GM18526 (cell line): ENCODE results near the gene NCAPH2.

ENCODE experiments used
- POLR2A ChIP-seq: IDR thresholded peaks from 3 replicates; pipeline ENCODE4 v1.6.1; 2011; ENCODE audit not compliant: insufficient read length; ENCODE audit errors: extremely low read depth

Gene NCAPH2

DNA sequence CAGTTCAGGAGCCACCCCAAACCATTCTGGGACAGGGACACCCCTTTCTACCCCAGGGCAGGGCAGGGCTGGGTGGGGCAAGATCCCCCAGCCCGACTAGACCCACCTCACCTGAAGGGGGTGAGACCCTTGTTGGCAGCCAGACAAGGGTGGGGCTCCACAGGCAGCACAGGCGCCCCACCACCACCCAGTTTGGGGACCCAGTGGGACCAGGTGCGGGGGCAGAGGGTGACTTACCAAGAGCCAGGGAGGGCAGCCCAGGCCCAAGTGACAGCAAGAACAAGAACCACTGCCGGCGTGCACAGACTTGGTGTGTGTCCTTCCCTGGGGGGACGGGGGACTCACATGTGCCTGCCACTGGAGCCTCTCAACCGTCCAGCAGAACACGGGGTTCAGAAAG lies 24.5 kb upstream of the NCAPH2 start:
- no peak for TF ChIP-seq POLR2A

DNA sequence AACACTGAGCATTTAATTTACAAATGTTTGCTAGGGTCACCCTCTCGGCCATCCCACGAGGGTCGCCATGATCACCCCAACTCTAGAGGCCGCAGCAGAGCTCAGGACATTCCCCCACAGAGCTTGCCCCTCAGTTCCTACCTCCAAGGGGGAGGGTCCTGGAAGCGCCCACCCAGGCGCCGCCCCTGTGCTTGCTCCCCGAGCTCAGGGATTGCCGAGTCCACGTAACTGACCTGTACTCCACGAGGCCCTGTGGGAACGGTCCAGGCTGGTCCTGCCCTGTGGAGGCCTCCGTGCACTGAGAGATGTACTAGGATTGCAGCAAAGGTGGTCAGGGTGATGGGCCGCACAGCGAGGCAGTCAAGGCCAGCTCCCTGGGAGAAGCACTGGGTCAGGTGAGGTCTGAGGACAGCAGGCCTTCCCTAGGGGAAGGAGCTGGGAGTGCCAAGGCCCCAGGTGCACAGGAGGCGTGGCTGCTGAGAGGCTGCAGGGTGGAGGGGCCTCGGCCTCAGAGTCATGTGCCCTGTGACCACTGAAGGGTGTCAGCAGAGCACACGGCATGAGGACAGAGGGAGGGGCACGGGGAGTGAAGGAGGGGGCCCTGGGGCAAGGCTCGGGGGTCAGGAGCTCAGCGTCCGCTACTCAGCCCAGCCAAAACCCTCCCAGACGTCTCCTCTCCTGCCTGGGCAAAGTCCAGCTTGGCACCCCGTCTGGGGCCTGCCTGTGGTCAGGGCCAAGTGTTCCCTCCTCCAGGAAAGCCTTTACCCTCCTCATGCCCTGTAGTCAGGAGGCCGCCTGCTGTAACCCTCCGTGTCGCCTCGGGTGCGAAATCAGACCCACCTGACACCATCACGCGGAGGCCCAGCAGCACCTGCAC lies 23.8 kb upstream of the NCAPH2 start:
- no peak for TF ChIP-seq POLR2A

DNA sequence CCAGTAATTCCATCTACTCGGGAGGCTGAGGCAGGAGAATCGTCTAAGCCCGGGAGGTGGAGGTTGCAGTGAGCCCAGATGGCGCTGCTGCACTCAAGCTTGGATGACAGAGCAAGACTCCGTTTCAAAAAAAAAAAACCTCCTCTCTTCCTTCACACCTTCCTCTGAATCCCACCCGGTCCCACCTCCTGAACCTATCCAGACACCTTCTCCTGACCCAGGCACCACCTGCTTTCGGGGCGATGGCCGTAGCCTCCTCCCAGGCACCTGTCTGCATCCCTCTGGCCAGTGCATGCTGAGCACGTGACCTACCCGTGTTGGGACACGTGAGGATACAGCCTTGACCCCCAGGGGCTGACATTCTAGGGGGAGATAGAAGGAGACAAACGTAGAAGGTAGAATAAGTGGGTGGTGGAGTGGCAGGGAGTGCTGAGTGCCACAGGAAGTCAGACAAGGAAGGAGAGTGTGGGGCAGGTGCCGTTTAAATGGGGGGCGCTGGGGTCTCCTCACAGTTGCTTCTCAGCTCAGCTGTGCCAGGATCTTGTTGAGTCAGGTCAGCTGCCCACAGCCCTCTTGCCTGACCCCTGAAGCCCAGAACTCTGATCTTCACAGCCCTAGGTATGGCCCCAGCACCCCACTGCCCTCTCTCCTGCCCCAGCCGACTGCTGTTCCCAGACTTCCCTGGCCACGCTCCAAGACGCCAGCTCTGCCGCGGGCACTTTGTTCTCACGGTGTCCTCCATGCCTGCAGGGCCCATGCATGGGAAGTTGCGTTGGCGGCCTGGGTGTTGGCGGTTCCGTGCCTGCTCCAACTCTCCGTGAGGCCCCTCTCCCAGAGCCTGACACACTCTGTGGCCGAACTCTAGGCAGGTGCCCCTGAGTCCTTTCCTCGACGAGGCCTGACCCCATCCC lies 22.5 kb upstream of the NCAPH2 start:
- TF ChIP-seq POLR2A = no peak

GRCh38 chr22:50486561-50487289 lies 21.3 kb upstream of the NCAPH2 start, which contains the start of gene MIOX:
Gene MIOX (plus strand): TSS chr22:50486859. CDS start chr22:50486898, 39 bp downstream.
- no peak for TF ChIP-seq POLR2A

- no peak for TF ChIP-seq POLR2A
Measured at GRCh38 chr22:50487290-50488005, 20.6 kb upstream of the NCAPH2 start.

DNA sequence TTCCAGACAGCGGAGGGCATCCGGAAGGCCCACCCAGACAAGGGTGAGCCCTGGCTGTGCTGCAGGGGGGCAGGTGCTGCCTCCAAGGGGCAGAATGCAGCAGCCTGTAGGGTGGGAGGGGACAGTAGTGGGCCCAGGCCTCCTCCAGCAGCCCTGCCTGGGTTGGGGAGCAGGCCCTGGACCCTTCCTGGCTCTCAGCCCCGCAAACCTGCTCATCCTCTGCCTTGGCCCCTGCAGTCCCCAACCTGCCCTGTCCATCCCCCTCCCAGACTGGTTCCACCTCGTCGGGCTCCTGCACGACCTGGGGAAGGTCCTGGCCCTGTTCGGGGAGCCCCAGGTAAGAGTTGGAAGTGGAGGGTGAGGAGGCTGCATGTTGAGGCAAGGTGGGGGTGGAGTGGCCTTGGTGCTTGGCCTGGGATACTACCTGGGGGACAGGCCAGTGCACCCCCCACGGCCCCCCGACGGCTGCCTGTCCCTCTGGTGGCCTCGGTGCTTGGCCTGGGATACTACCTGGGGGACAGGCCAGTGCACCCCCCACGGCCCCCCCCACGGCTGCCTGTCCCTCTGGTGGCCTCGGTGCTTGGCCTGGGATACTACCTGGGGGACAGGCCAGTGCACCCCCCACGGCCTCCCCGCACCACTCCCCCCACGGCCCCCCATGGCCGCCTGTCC lies 19.9 kb upstream of the NCAPH2 start:
- TF ChIP-seq POLR2A = no peak

- no peak for TF ChIP-seq POLR2A
Measured at GRCh38 chr22:50488886-50489285, 19.1 kb upstream of the NCAPH2 start.

DNA sequence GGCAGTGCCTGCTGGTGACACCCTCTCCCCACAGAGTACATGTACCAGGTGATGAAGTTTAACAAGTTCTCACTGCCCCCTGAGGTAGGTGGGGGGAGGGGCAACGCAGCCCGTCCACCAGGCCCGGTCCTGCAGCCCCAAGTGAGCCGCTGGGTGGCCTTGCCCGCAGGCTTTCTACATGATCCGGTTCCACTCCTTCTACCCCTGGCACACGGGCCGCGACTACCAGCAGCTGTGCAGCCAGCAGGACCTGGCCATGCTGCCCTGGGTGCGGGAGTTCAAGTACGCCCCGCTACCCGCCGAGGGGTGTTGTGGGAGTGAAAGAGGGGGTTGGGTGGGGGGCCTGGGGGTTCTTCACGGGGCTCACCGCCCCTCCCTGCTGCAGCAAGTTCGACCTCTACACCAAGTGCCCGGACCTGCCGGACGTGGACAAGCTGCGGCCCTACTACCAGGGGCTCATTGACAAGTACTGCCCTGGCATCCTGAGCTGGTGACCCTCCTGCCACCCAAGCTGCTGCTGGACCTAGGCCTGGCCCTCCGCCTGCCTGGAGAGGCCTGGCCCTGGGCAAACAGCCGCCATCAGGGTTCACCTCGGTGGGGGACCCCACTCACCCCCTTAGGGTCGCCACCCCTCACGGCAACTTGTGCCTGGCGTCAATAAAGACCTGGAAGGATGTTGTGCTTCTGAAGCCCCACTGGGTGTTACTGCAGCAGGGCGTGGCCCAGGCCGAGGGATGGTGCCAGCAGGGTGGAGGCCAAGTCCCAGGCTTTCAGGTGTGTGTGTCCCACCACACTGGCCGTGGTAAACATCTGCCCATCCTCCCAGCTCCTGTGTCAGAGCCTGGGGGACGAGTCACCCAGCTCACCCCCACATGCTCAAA lies 18.4 kb upstream of the NCAPH2 start:
- no peak for TF ChIP-seq POLR2A

- TF ChIP-seq POLR2A = no peak
Measured at GRCh38 chr22:50490531-50491308, 17.3 kb upstream of the NCAPH2 start.

- TF ChIP-seq POLR2A = no peak
Measured at GRCh38 chr22:50497093-50497492, 10.9 kb upstream of the NCAPH2 start.

DNA sequence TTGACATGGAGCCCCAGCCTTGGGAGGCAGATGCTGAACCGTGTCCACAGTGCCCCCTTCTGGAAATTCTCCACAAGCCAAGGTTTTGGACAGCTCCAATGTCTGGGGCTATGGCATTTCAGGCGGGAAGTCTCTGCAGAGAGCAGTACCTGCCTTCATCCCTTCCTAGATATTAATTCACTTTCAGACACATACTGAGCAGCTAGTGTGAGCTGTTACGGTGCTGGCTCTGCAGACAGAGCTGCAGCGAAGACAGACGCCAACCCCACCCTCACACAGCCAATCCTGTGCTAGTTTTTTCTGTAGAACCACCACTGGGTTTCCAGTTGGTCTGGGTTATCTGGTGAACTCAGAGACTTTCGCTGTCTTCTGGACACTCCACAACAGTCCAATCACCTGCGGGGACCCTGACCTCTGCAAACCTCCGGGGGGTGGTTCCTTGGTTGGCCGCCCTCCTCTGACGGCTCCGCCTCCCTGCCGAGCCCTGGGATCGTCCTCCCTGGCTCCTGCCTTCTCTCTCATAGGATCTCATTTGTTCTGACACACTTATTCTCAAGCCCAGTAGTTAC lies 9.6 kb upstream of the NCAPH2 start:
- no peak for TF ChIP-seq POLR2A

DNA sequence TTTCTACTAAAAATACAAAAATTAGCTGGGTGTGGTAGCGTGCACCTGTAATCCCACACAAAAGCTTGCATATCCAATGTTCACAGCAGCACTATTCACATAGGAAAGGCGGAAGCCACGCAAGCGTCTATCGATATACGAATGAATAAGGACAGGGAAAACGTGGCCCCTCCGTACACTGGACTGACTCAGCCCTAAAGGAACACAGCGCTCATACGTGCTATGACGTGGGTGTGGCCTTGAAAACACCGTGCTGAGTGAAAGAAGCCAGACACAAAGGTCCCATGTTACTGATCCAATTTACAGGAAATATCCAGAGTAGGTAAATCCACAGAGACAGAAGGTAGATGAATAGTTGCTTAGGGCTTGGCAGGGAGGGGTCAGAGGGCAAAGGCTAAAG lies 7.6 kb upstream of the NCAPH2 start:
- TF ChIP-seq POLR2A = no peak
